ENCODE data around the gene SPAG5. TPM values are rescaled to one million over a fixed set of nuclear protein-coding genes. Genes with fewer than 3 reads are reported as not detected.

Gene SPAG5
- total RNA-seq, 1 donor from 2014 or later = 42.0 TPM

DNA sequence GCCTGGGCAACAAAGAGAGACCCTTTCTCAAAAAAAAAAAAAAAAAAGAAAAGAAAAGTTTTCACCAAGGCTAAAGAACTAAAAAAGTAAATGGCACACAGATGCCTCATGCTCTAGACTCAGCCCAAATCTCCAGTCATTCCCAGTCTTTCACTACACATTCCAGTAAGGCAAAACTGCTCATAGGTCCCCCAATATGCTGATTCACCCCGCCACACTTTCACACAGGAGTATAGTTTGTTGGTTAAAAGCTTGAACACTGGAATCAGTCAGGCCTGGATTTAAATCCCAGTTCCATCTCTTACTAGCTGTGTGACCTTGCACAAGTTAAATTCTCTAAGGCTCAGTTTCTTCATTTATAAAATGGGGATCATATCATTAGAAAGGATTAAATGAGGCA lies 29.4 kb downstream of the SPAG5 start:
- DNase-seq (ENCODE audit: low spot score in 2 of 2, unreplicated experiment in 2 of 2) = no peak
- Mint-ChIP-seq H3K36me3 (peaks cover 13% of the 10 kb centered on the region), H3K27ac (no peak overlapping the region), H3K4me1 (peaks cover 22% of the 10 kb centered on the region), H3K4me3 (peak overlapping the region; percentile 90), H3K27me3 (ENCODE audit: low read depth) (no peaks in the 10 kb centered on the region), H3K9me3 (no peaks in the 10 kb centered on the region)
- no peak for TF ChIP-seq CTCF (IDR thresholded peaks at IDR 0.05; ENCODE audit: unreplicated experiment)

- no peak for TF ChIP-seq CTCF (IDR thresholded peaks at IDR 0.05; ENCODE audit: unreplicated experiment)
- no peaks in the 10 kb centered on the region for H3K27me3 Mint-ChIP-seq (ENCODE audit: low read depth)
- peaks cover 34% of the 10 kb centered on the region for H3K4me1 Mint-ChIP-seq
- H3K36me3 Mint-ChIP-seq = peaks cover 13% of the 10 kb centered on the region
- H3K4me3 Mint-ChIP-seq = no peak overlapping the region
- H3K9me3 Mint-ChIP-seq = no peaks in the 10 kb centered on the region
- no peak for DNase-seq (ENCODE audit: low spot score in 2 of 2, unreplicated experiment in 2 of 2)
- no peak overlapping the region for H3K27ac Mint-ChIP-seq
Observed at GRCh38 chr17:28567604-28568003, 31.2 kb downstream of the SPAG5 start.

DNA sequence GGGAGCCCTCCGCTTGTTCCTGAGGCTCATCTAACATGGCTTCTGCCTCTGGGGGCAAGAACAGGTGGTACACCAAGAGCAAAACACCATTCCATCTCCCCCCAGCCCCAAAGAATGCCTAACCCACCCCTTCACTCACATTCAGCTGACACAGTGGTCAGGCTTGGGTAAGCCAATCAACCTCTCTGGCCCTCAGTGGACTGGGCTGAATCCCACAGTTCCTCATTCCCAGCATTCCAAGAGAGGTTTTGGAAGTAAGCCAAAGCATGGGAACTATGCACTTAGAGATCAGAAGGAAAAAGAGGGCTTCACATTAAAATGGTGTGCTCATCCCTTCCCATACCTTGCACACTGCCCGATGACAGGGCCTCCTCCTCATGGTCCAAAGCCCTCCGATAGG lies 35.4 kb downstream of the SPAG5 start:
- H3K27ac Mint-ChIP-seq = peak overlapping the region; percentile 91
- no peak for DNase-seq (ENCODE audit: low spot score in 2 of 2, unreplicated experiment in 2 of 2)
- H3K4me1 Mint-ChIP-seq = peaks cover 11% of the 10 kb centered on the region
- no peak overlapping the region for H3K4me3 Mint-ChIP-seq
- H3K27me3 Mint-ChIP-seq (ENCODE audit: low read depth) = no peaks in the 10 kb centered on the region
- no peaks in the 10 kb centered on the region for H3K9me3 Mint-ChIP-seq
- H3K36me3 Mint-ChIP-seq = peaks cover 25% of the 10 kb centered on the region
- TF ChIP-seq CTCF (IDR thresholded peaks at IDR 0.05; ENCODE audit: unreplicated experiment) = no peak

DNA sequence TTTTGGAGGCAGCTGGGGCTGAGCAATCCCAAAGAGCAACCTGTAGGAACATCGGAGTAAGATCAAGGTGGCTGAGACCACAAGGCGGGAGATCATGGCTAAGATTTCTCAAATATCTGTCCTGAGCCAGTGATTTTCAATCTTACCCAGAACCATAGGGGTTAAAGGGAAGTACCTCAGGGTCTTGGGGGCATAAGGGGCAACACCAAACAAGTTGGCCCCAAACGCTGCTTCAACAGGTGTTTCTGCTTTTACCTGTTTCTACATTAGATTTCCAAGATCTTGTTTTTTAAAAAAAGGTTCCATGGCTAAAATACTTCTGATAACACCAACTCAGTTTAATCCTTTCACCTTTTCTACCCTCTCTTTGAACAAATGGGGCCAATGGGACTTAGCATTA lies 43.8 kb downstream of the SPAG5 start:
- Mint-ChIP-seq H3K9me3 (no peaks in the 10 kb centered on the region), H3K27me3 (ENCODE audit: low read depth) (no peaks in the 10 kb centered on the region), H3K36me3 (peaks cover 46% of the 10 kb centered on the region), H3K27ac (peak overlapping the region; percentile 66), H3K4me1 (peaks cover 24% of the 10 kb centered on the region), H3K4me3 (no peak overlapping the region)
- no peak for TF ChIP-seq CTCF (IDR thresholded peaks at IDR 0.05; ENCODE audit: unreplicated experiment)
- DNase-seq (ENCODE audit: low spot score in 2 of 2, unreplicated experiment in 2 of 2) = no peak

- H3K27me3 Mint-ChIP-seq (ENCODE audit: low read depth) = no peaks in the 10 kb centered on the region
- H3K4me1 Mint-ChIP-seq = peaks cover 25% of the 10 kb centered on the region
- DNase-seq (ENCODE audit: low spot score in 2 of 2, unreplicated experiment in 2 of 2) = no peak
- H3K4me3 Mint-ChIP-seq = no peak overlapping the region
- TF ChIP-seq CTCF (IDR thresholded peaks at IDR 0.05; ENCODE audit: unreplicated experiment) = no peak
- peaks cover 42% of the 10 kb centered on the region for H3K36me3 Mint-ChIP-seq
- no peak overlapping the region for H3K27ac Mint-ChIP-seq
- H3K9me3 Mint-ChIP-seq = no peaks in the 10 kb centered on the region
Observed at GRCh38 chr17:28554565-28554964, 44.3 kb downstream of the SPAG5 start.

DNA sequence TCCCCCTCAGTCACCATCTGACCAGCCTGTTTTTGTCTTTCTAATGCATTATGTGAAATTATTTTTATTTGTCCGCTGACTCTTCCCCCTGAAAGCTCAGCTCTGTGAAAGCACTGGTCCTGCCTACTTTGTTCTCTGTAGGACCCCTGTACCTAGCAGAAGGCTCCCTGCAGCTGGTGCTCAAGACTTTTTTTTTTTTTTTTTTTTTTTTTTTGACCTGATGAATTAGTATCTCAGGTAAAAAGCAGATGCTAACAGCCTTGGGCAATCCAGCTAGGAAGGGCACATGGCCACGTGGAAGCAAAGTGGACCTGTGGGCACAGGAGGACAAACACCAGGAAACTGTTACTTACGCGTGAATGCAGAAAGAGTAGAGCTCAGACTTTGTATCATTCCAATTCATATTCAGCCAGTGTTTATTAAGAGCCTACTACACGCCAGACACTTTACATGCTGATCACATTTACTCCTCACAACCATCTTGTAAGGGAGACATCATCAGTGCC lies 45.8 kb downstream of the SPAG5 start:
- H3K36me3 Mint-ChIP-seq = peaks cover 36% of the 10 kb centered on the region
- H3K9me3 Mint-ChIP-seq = no peaks in the 10 kb centered on the region
- H3K27me3 Mint-ChIP-seq (ENCODE audit: low read depth) = no peaks in the 10 kb centered on the region
- H3K4me3 Mint-ChIP-seq = peak overlapping the region; percentile 96
- DNase-seq (ENCODE audit: low spot score in 2 of 2, unreplicated experiment in 2 of 2) = no peak
- peaks cover 30% of the 10 kb centered on the region for H3K4me1 Mint-ChIP-seq
- TF ChIP-seq CTCF (IDR thresholded peaks at IDR 0.05; ENCODE audit: unreplicated experiment) = no peak
- H3K27ac Mint-ChIP-seq = peak overlapping the region; percentile 91
